DMS114 treated with DMSO at 0.1 percent for 48 hours (cell line): ENCODE data around the gene MARCHF3.
"Not testable (repeated sequence)": the region's sequence is repeated elsewhere in the genome, so short reads cannot be mapped to it uniquely, and the experiment has no call there.

Source experiments
- DNase-seq: peaks from one replicate; lab custom pipeline; 2025; ENCODE audit not compliant: unreplicated experiment; lab: John Stamatoyannopoulos, UW

MARCHF3 gene

GRCh38 chr5:127053049-127053448 is 22.7 kb upstream of the MARCHF3 start:
- DNase-seq: no peak

DNA sequence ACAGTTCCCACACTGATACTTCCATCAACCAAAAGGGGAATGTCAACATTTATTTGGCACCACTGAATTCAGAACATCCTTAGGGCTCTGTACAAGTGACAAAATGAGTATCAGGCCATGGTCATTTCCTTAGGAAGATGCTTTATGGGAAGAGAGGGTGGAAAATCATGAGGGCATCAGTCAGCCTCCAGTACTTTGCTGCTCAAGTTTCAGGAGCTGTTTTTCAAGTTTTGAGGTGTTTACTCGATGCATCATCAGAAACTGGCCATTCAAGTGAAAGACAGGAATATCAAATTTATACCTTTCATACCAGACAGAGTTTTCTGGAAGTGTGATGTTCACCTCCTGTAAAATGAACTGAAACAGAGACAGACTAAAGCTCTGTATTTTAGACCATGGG is 21.2 kb upstream of the MARCHF3 start:
- no peak for DNase-seq

- no peak for DNase-seq
Observed at GRCh38 chr5:127046343-127047072, 16.1 kb upstream of the MARCHF3 start.

DNA sequence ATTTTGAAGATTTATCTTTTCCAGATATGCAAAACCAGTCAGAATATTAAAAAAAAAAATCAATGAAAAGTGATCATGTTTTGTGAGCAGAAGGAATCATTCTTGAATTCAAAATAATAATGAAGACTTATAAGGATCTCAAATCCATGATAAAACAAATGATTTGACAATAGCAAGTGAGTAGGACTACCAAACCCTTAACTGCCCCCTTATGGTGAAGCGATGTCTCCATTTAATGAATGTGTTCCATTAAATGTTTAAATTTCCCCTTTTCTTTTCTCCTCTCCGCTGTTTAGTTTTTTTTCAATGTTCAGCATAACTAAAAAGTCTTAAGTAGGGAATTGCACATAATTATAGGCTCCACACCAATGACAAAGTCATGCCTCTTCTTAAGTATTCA is 12.2 kb upstream of the MARCHF3 start:
- DNase-seq: no peak

DNA sequence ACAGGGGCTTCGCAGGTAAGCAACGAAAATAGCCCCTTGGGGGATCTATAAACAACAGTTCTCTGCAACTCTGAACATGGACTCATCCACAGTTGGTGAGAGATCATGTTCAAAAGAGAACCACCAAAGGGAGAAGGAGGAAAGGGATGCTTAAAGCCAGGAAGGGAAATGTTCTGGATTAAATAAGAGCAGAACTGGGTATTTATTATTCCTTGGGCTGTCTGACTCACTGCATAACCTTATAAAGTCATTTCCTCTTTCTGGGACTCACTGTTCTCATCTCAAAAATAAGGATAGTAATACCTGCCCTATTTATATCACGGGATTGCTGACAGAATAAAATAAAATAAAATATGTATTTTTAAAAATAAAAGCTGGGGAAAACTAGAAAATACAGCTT is 11.2 kb upstream of the MARCHF3 start:
- DNase-seq: no peak

DNA sequence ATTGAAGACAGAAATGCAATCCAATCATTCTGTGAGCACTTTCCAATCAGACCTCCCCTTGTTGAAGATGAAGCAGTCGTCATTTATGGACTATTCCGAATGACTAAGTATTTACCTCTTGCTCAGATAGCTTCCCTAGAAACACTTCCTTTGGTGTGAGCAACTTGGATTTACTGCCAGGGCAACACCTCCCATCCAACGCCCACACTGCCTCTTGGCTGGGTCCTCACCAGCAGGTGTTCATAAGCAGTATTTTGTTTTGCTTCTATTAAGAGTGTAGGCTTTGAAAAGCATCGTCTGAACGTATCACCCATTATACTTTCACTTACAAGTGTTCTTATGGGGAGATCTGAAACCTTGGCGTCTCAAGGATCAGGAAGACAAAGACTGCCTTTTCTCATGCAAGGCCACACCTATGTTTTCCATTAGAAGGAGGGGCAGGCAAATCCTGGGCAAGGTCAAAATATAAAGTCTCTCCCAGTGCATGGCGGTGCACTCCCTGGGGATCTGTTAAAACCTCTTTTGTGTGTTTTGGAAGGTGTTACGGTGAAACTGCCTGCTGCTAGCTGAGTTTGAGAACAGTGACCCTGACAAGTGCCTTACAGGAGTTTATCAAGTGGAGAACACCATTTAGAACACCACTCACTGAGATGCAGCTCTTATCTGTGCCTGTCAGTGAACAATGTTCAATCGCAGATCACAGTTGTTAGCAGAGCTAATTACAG is 10.6 kb upstream of the MARCHF3 start:
- DNase-seq: no peak

DNA sequence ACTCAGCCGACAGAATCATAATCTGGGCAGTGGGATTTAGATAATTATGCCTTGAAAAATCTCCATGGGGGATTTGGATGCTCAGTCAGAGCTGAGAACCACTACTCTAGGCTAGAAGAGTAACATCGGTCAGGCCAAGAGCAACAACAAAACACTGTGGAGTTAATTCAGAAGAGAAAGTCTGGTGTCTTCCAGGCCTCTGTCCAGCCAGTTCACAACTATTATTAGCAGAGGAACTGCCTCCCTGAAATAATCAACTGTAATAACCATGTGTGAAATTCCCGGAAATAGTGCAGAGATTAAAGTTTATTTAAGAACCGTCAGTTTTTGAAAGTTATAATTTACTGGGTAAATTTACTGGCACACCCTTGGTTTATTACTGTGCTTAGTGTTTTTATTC is 8.2 kb upstream of the MARCHF3 start:
- no peak for DNase-seq

- DNase-seq: no peak
Observed at GRCh38 chr5:127031863-127032232, 1.5 kb upstream of the MARCHF3 start.

DNA sequence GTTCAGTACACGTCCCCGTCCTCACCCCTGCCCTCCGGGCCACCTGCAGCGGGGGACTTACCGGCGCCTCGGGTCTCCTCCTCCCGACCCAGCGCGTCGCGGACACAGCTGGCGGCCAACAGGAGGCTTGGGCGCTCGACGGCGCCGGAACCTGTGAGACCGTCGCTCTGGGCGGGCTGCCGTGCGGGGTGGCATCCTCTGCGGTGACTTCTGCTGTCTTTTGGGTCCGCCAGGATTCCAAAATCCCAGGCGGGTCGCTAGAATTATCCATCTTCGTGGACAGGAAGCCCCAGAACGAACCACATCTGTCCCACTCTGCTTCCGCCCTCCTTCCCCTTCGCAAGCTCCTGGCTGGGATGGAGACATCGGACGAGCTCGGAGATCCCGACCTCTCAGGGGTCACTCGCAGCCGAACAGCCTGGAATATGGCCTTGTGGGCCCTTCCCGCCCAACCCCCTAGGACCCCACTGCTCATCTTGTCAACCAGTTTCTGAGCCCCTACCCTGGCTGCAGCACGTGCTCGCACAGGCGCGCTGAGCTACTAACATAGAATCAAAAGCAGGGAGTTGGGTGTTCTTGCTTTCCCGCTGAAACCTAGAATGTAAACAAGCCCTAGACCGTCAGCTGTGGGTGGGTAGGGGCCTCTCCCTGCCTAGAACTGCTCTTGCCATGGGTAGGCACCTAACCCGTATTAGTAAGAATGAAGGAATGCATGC is 947 bp upstream of the MARCHF3 start:
- no peak for DNase-seq

- peak; percentile 69 for DNase-seq
Observed at GRCh38 chr5:127029581-127030258, 638 bp downstream of the MARCHF3 start.

DNA sequence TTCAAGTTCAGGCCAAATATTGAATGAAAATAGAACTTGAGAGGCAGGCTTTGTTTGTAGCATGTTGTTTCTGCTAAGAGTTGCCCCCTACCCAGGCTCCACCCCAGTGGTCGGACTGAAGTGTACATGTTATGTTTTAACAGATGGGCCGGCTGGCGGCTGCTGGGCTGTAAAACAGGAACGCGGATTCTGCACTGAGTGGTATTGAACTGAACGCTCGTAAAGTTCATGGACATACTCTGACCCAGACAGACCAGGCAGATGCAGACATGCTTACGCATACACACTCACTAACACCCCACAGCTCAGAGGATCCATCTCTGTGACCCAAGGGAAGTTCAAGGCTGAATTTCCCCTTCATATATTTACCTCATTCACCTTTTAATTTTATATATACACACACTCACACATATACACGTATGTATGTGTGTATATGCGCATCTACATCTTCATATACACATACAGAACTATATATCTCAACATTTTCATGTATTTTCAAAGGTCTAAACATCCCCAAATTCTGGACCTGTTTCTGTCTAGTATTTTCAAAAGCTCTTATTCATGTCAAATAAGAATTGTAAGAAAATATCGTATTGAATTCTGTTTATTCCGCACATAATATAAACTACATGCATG is 1.4 kb downstream of the MARCHF3 start:
- no peak for DNase-seq

DNA sequence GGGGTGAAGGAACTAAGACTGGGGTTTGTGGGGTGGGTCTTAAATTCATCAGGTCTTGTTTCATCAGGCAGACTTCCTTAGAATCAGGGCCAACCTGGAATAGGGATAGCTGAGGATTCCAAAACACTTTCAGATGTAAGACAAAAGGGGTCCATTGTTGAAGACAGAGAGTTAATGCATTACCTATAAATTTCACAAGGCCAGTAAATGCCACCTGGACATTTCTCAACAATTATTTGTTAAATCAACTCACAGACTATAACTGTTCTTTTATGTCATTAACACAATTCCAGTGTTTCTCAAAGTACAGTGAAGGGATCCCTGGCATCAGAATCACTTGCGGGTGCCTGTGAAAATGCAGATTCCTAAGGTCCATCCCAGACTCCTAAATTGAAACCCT is 2.8 kb downstream of the MARCHF3 start:
- no peak for DNase-seq

- no peak for DNase-seq
Observed at GRCh38 chr5:127026166-127026565, 4.2 kb downstream of the MARCHF3 start.

GRCh38 chr5:127025467-127025866 is 4.9 kb downstream of the MARCHF3 start:
- DNase-seq: no peak

DNA sequence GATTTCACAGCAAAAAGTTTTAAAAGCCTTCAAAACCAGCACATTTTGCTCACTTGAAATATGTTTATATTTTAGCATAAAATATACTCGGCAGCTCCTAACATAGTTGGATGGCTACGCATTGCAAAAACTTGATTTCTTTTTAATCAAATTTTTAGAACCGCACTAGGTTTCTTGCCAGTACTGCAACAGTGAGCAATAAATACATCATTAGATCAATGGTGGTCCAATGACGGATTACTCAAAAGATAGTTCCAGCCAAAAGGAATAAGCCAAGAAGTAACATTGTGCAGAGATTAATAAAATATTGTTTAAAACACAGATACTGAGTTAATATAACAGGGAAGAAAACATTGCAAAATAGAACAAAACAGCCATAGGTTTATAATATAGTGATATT is 5.5 kb downstream of the MARCHF3 start:
- DNase-seq: no peak

DNA sequence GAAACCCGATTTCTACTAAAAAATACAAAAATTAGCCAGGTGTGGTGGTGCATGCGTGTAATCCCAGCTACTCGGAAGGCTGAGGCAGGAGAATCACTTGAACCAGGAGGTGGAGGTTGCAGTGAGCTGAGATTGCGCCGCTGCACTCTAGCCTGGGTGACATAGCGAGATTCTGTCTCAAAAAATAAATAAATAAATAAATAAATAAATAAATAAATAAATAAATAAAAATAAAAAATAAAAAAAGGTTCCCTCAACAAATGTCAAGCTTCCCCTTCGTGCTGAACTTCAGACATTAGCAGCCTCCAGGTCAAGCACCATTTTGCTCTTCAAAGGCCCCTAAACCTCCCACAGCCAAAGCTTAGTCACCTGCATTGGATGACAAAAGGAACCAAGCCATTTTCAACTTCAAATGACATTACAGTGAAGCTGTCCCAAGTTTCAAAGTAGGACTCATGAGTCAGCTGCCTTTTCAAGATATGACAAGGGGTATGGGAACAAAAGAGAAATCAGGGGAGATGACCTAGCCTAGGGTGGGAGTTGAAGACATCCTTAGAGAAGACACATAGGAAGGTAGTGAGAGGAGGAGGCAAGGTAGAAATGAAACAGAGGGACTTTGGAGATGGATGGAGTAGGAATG is 6.7 kb downstream of the MARCHF3 start:
- DNase-seq: not testable (repeated sequence)

GRCh38 chr5:127022846-127023245 is 7.5 kb downstream of the MARCHF3 start:
- DNase-seq: no peak

- DNase-seq: no peak
Observed at GRCh38 chr5:127019928-127020327, 10.4 kb downstream of the MARCHF3 start.

DNA sequence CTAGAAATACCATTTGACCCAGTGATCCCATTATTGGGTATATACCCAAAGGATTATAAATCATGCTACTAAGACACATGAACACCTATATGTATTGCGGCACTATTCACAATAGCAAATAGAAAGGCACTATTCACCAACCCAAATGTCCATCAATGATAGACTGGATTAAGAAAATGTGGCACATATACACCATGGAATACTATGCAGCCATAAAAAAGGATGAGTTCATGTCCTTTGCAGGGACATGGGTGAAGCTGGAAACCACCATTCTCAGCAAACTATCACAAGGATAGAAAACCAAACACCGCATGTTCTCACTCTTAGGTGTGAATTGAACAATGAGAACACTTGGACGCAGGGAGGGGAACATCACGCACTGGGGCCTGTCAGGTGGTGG is 13.6 kb downstream of the MARCHF3 start:
- not testable (repeated sequence) for DNase-seq

DNA sequence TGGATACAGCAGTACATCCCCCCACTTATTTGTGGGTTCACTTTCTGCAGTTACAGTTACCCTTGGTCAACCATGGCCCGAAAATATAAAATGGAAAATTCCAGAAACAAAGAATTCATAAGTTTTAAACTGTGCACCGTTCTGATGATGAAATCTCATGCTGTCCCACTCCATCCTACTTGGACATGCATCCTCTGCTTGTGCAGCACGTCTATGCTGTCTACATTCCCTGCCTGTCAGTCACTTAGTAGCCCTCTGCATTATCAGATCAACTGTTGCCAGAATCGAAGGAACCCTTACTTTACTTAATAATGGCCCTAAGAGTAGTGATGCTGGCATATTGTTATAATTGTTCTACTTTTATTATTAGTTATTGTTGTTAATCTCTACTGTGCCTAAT is 14.6 kb downstream of the MARCHF3 start:
- DNase-seq: no peak

DNA sequence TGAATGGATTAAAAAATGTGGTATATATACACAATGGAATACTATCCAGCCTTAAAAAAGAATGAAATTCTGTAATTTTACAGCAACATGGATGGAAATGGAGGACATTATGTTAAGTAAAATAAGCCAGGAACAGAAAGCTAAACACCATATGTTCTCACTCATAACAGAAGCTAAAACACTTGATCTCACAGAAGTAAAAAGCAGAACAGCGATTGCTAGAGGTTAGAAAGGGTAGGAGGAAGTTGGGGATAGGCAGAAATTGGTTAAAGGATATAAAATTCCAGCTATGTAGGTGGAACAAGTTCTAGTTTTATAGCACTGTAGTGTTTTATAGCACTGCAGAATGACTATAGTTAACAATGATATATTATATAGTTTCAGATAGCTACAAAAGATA is 15.8 kb downstream of the MARCHF3 start:
- DNase-seq: no peak
